Measurements from ENCODE around the gene ZFAND3.

- TF ChIP-seq CTCF (IDR thresholded peaks at IDR 0.05; ENCODE audit: extremely low read depth in 1 of 2, insufficient read depth in 1 of 2, low read depth in 1 of 2, low read length in 2 of 2), result no peak
- TF ChIP-seq, protein P1, sequence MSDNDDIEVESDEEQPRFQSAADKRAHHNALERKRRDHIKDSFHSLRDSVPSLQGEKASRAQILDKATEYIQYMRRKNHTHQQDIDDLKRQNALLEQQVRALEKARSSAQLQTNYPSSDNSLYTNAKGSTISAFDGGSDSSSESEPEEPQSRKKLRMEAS (IDR thresholded peaks at IDR 0.05; ENCODE audit: insufficient read depth, insufficient read length), result no peak
- TF ChIP-seq EZH2 (IDR thresholded peaks at IDR 0.05; ENCODE audit: borderline replicate concordance, low read depth, low read length, severe bottlenecking), result no peak
- no peak for TF ChIP-seq POLR2A (IDR thresholded peaks at IDR 0.05; ENCODE audit: low read depth, low read length)
- no peak for TF ChIP-seq POLR2AphosphoS5 (IDR thresholded peaks at IDR 0.05; ENCODE audit: insufficient read depth, low read depth, low read length)
These were observed 323.9 kb downstream of the ZFAND3 start for GRCh38 chr6:38143191-38144150.
